GM19468 (cell line): ENCODE results near the gene CNGB1.
"Not testable (repeated sequence)": the region's sequence is repeated elsewhere in the genome, so short reads cannot be mapped to it uniquely, and the experiment has no call there.

Experiments used
- ATAC-seq: cut with Tn5 transposase; IDR thresholded peaks from one replicate; pipeline ENCODE4 v1.9.1; 2021; ENCODE audit warnings: mild to moderate bottlenecking, moderate library complexity, moderate number of reproducible peaks; ENCODE audit not compliant: unreplicated experiment; ENCODE audit errors: extremely low read depth

Gene CNGB1

DNA sequence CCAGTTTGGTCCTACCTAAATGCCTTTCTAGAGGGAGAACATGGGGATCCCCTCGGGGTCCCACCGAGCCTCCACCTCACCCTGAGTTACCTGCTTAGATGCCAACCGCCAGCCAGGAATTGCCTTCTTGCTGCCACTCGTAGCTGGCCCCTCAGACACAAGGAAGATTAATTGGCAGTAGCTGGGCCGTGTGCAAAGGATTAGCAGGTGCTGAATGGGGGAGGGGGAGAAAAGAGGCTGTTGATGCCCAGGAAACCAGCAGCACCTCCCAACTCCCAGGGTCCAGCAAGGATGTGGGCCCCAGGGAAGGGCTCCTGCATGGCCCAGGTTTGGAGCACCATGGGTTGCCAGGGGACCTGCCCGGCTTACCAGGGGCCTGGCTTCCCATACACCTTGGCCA, at the start of gene CNGB1:
Gene CNGB1, minus strand, starts transcription at position 159 of the 400 bp plus-strand sequence. CDS start 3,842 bp downstream, outside the sequence.
- no peak for ATAC-seq

- ATAC-seq: no peak
Measured at GRCh38 chr16:58019866-58020538, 49.1 kb upstream of the CNGB1 start.

- no peak for ATAC-seq
Measured at GRCh38 chr16:58018803-58019202, 47.9 kb upstream of the CNGB1 start.

GRCh38 chr16:58016840-58017446, 46.0 kb upstream of the CNGB1 start:
- ATAC-seq: no peak

GRCh38 chr16:58013201-58013956, 42.5 kb upstream of the CNGB1 start:
- no peak for ATAC-seq

DNA sequence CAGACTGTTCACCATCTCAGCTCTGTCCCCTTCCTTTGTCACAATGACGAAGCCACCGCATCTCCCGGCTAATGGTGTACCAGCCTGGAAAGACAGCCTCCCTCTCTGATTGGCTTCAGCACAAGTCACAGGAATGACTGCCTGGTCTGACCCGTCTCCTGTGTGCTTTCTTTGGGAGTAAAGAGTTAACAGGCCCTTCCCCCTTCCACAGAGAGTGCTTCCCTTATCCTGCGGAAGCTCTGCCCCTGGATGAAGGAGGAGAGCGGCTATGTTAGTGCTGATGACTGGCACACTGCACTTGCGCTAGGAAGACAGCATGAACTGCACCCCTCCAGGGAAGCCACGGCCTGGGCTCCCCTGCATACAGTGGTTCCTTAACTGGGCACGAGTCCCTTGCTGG, 41.6 kb upstream of the CNGB1 start:
- no peak for ATAC-seq

DNA sequence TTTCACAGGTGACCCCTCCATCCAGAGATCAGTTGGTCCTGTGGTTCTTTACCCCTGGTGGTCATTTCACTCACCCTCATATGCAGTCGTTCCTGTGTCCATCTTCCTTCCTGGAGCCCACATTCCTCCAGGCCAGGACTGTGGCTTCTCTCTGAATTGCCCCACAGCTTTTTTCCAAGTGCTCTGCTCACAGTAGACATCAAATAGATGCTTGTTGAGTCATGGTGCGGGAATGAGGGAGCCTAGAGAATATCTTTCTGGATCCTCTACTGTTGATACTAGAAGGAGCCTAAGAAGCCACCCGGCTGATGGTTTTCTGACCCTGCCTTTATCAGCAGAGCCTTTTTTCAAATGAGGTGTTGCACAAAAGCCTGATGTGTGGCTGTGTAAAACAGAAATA, 40.7 kb upstream of the CNGB1 start:
- ATAC-seq: no peak

DNA sequence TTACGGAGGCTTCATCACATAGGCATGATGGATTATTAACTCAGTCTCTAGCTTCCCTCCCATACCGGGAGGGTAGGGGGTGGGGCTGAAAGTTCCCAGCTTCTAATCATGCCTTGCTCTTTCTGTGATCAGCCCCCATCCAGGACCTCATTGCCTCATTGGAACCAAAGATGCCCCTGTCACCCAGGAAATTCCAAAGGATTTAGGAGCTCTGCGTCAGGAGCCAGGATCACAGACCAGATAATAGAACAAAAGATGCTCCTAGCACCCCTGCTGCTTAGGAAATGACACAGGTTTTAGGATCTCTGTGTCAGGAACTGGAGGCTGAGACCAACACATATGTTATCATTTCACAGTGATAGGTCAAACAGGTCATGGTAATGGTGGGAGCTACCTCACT, 40.0 kb upstream of the CNGB1 start:
- ATAC-seq: no peak

DNA sequence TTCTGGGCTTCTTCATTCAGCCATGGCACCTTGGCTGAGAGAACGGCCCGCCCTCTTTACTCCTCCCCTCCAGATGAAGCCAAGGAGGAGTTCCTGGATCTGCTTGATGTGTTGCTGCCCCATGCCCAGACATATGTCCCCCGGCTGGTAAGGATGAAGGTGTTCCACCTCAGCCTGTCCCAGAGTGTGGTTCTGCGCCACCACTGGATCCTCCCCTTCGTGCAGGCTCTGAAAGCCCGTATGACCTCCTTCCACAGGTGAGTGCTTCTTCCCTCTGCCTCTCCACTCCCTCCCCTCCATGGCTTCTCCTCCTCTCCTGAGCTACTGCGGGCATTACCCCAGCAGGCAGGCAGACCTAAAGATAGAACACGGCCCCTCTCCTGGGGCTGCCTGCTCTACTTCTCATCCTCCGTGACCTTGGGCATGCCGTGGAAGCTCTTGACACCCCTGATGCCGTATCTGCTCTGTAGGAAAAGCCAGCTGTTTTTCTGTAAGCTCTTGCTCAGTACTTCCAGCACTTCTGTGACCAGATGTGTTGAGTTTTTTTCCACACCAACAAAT, 39.0 kb upstream of the CNGB1 start:
- no peak for ATAC-seq

DNA sequence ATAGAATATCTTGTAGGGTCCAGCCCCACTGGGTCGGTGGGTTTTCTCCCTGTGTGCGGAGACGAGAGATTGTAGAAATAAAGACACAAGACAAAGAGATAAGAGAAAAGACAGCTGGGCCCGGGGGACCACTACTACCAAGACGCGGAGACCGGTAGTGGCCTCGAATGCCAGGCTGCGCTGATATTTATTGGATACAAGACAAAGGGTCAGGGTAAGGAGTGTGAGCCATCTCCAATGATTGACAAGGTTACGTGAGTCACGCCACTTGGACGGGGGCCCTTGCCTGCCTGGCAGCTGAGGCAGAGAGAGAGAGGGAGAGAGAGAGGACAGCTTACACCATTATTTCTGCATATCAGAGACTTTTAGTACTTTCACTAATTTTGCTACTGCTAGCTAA, 33.8 kb upstream of the CNGB1 start:
- ATAC-seq: not testable (repeated sequence)

DNA sequence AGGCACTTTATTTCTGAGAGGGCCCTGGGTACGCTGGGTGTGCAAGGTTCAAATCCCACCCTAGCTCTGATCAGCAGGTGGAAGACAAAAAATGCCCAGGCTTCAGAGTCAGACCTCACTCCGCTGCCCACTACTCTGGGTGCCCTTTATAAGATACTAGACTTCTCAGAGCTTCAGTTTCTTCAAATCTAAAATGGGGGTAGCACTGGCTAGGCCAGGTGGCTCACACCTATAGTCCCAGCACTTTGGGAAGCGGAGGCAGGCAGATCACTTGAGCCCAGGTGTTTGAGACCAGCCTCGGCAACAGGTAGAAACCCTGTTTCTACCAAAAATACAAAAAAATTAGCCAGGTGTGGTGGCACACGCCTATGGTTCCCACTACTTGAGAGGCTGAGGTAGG, 32.0 kb upstream of the CNGB1 start:
- ATAC-seq: no peak

- no peak for ATAC-seq
Measured at GRCh38 chr16:58002416-58002800, 31.5 kb upstream of the CNGB1 start.

- ATAC-seq: no peak
Measured at GRCh38 chr16:58001781-58002415, 31.0 kb upstream of the CNGB1 start.

GRCh38 chr16:58000706-58001676, 30.1 kb upstream of the CNGB1 start, which contains the start of gene USB1:
Gene USB1 (plus strand): TSS chr16:58001407. CDS start chr16:58001484, 77 bp downstream.
- ATAC-seq: peak; percentile 76

DNA sequence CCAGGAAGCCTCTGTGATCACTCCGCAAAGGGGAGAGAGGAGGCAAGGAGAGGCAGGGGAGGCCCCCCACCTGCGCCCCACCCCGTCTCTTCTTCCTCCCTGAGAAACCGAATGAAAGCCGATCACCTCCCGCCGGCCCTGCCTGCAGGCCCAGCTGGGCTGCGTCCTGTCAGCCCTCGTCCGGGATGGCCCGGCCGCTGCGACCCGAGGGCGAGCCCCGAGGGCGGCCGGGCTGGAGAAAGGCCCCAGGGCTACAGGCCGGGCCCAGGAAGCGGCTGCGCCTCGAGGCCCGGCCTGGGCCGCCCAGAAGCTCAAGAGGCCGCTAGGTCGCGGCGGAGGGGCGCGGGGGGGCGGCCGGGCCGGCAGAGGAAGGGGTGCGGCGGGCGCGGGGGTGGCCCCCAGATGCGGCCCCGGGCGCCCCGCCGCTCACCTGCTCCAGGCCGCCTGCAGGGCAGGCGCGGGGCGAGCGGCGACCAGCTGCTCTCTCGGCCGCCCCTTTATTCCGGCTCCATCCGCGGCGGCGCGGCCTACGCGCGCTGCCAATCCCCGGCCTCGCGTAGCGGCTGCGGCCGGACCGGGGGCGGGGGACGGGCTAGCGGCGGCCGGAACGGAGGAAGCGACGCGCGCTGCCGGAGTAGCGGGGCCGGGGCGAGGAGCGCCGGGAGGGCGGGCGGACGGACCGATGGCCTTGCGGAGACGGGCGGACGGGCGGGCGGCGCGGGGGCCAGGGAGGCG, 29.2 kb upstream of the CNGB1 start, which contains the start of gene ZNF319:
Gene ZNF319, minus strand, starts transcription at position 702 of the 735 bp plus-strand sequence. CDS start 2,407 bp downstream, outside the sequence.
- peak; percentile 10 for ATAC-seq

- no peak for ATAC-seq
Measured at GRCh38 chr16:57999366-57999970, 28.5 kb upstream of the CNGB1 start.

DNA sequence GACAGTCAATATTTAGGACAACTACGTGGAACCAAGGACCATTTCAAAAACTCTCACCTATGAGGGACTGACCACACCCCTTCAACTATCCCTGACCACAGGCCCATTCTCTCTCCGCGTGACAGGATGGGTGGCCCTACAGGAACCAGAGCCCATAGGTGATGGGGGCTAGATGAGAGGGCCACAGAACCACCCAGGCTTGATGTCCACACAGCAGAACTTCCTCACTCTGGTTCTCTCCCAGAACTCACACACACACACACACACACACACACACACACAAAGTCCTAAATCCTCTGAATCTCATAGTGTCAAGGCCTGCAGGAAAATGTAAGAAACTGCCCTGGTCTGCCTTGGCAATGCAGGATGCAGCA, 28.1 kb upstream of the CNGB1 start:
- no peak for ATAC-seq

DNA sequence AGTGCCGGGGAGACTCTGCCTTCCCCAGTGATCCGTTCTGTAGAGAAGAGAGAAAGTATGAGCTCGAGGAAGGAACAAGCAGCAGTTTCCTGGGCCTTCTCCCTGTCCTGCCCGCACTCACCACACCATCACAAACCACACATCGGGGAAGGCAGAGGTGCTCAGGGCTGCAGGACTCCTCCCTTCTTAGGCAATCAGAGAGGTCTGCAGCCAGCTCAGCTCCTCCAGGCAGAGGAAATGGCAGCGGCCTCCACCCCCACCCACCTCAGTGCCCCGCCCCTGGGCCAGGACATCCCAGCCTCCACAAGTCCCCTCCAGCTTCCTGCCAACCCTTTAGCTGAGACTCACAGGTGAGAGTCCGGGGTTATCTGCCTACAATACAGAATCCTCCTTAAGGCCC, 27.6 kb upstream of the CNGB1 start:
- ATAC-seq: no peak
